Body of pancreas (tissue), 4 donors: ENCODE data around the gene ARHGAP26. TPM values are rescaled to one million over a fixed set of nuclear protein-coding genes. Genes with fewer than 3 reads are reported as not detected.

Experiments used
- ATAC-seq: fragments of 150-250 bp; one replicate; pipeline ENCODE4 v1.9.1; 2016
- DNase-seq, 4 donors: peaks; one replicate each; pipeline ENCODE4 v3.0.0-alpha.2; 2019
- H3K27ac ChIP-seq, 4 donors: fragments of 200-600 bp; sonication (generic); 1 replicate in 3 of 4; 2 replicates in 1 of 4; pipeline versions ENCODE4 v1.5.1 to v1.6.1; 2016 to 2019; ENCODE audit warnings: mild to moderate bottlenecking in 1 of 4, mixed read lengths in 1 of 4, moderate library complexity in 1 of 4
- H3K27me3 ChIP-seq, 2 donors: fragments of 200-600 bp; sonication (generic); one replicate each; pipeline ENCODE4 v1.6.0; 2016; ENCODE audit warnings: mild to moderate bottlenecking in 1 of 2
- H3K36me3 ChIP-seq, 2 donors: fragments of 200-600 bp; sonication (generic); replicated peaks in 1 of 2; 2 replicates each; pipeline ENCODE4 v1.5.1; 2016; ENCODE audit warnings: low read depth in 2 of 2; ENCODE audit not compliant: insufficient read depth in 1 of 2
- H3K4me1 ChIP-seq: fragments of 200-600 bp; sonication (generic); one replicate; pipeline ENCODE4 v1.6.0; 2016
- H3K4me3 ChIP-seq, 2 donors: fragments of 200-600 bp; sonication (generic); 1 replicate in 1 of 2; 2 replicates in 1 of 2; pipeline ENCODE4 v1.5.1; 2016 to 2019
- H3K9me3 ChIP-seq, 3 donors: fragments of 200-600 bp; sonication (generic); 1 replicate in 2 of 3; 2 replicates in 1 of 3; pipeline ENCODE4 v1.5.1; 2016
- CTCF ChIP-seq, 7 experiments: fragments of 450-650 bp in 4 of 7; fragments of 200-600 bp in 3 of 7; sonication (generic) in 3 of 7; IDR thresholded peaks; one replicate each; pipeline ENCODE4 v1.5.1; 2016 to 2019; ENCODE audit warnings: antibody characterized with exemption in 7 of 7
- POLR2A ChIP-seq, 3 donors: fragments of 450-650 bp; IDR thresholded peaks; one replicate each; pipeline ENCODE4 v1.6.1; 2016; ENCODE audit warnings: antibody characterized with exemption in 3 of 3, mild to moderate bottlenecking in 2 of 3
- WGBS, 2 donors: methylation state at CpG; one replicate each; pipeline ENCODE4 v1.1.5; 2017; 5-methylcytosine and 5-hydroxymethylcytosine counted together
- intact Hi-C: fragments of 100-400 bp; cut with DNase I; formaldehyde crosslinking; loops from one replicate; pipeline ENCODE4 v1.15.1; 2023
- total RNA-seq, 2 donors: library from RNA; depleted of rRNA; stranded (reverse); fragments of >200 nt; gene quantifications; one replicate each; pipeline ENCODE4 v1.1.0, GENCODE V29; 2016

Gene ARHGAP26
- total RNA-seq, 2 donors from 2014 or later = 12.5 to 14.2 TPM

GRCh38 chr5:142785206-142785605 lies 15.0 kb downstream of the ARHGAP26 start:
- ATAC-seq = no peak
- Histone ChIP-seq H3K4me1 (no peaks in the 10 kb centered on the region), H3K36me3 (no peaks in the 10 kb centered on the region), H3K9me3 (no peaks in the 10 kb centered on the region), H3K27ac (no peak overlapping the region), H3K4me3 (no peak overlapping the region), H3K27me3 (no peaks in the 10 kb centered on the region)
- DNase-seq = no peak
- TF ChIP-seq CTCF (IDR thresholded peaks at IDR 0.05) (no peak), POLR2A (IDR thresholded peaks at IDR 0.05) (no peak)
- 91 to 95% methylated on average over 5 of the region's 5 CpGs for WGBS, 2 donors
- intact Hi-C loops = no loop called here

DNA sequence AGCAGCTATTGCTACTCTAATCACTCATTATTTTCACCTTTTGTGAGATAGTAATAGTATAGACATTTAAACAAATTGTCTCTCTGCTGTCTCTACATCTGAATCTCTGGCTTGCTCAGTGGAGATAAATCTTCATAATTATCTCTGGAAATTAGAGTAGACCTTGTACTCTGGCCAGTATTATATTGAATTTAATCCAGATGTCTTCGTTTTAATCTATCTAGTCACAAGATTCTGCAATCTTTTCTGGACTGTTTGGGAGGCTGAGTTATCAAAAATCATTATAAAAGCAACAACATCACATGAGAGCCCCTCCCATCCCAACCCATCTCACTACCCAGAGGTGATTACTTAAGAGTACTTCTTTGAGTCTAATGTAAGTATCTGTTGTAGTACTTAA lies 19.0 kb downstream of the ARHGAP26 start:
- H3K36me3 ChIP-seq = no peaks in the 10 kb centered on the region
- TF ChIP-seq CTCF (IDR thresholded peaks at IDR 0.05) (no peak), POLR2A (IDR thresholded peaks at IDR 0.05) (no peak)
- intact Hi-C loops = no loop called here
- H3K27ac ChIP-seq = no peak overlapping the region
- 26 to 30% methylated on average over 1 of the region's 1 CpG for WGBS, 2 donors
- DNase-seq = no peak
- H3K4me1 ChIP-seq = no peaks in the 10 kb centered on the region
- H3K27me3 ChIP-seq = no peaks in the 10 kb centered on the region
- ATAC-seq = no peak
- H3K9me3 ChIP-seq = no peaks in the 10 kb centered on the region
- no peak overlapping the region for H3K4me3 ChIP-seq

DNA sequence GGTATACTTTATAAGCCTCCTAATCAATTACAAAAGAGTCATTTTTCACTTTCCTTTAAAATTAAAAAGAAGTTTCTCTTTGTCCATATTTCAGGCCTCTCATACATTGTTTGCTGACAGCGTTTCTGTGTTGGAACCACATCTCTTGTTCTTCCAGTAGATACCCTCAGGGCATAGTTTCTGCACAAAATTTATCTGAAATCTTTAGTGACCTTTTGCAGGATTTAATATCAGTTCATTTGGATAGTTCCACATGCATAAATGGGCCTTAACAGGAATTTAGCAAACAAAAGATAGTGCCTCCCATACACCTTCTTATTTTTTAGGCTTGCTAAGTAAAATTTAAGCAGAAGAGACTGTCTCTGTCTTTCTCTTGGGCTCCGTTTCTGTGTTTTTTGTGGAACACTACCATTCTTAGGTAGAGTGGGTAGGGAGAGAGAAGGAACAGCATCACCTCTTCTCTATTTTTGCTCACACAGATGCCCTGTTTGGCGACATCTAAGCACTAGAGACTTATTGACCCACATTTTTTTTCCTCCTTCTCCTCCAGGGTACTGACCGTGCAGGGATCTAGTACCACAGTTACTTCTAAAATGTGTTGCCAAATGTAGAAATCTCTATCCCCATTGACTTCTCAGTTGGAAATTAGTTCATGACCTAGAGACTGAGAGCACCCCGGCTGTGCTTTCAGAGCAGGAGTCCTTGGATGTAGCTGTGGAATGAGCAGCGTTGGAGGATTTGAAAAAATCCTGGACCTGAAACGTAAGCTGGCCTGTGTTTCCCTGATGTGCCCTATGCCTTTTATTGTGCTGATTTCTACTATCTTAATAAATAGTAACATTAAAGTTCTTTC lies 22.1 kb downstream of the ARHGAP26 start:
- WGBS, 2 donors = 88 to 92% methylated on average over 7 of the region's 7 CpGs
- Histone ChIP-seq H3K9me3 (no peaks in the 10 kb centered on the region), H3K4me1 (peaks cover 8% of the 10 kb centered on the region), H3K27me3 (no peaks in the 10 kb centered on the region), H3K36me3 (no peaks in the 10 kb centered on the region), H3K27ac (no peak overlapping the region), H3K4me3 (no peak overlapping the region)
- no peak for TF ChIP-seq POLR2A (IDR thresholded peaks at IDR 0.05)
- TF ChIP-seq CTCF (IDR thresholded peaks at IDR 0.05) = no peak
- DNase-seq (no peak), ATAC-seq (no peak)
- intact Hi-C loops = no loop called here

GRCh38 chr5:142792865-142793232 lies 22.7 kb downstream of the ARHGAP26 start:
- no peaks in the 10 kb centered on the region for H3K36me3 ChIP-seq
- DNase-seq (no peak), ATAC-seq (no peak)
- no peaks in the 10 kb centered on the region for H3K27me3 ChIP-seq
- no peaks in the 10 kb centered on the region for H3K9me3 ChIP-seq
- H3K4me3 ChIP-seq = no peak overlapping the region
- intact Hi-C loops = no loop called here
- H3K4me1 ChIP-seq = peaks cover 8% of the 10 kb centered on the region
- TF ChIP-seq POLR2A (IDR thresholded peaks at IDR 0.05) = no peak
- no peak for TF ChIP-seq CTCF (IDR thresholded peaks at IDR 0.05)
- WGBS, 2 donors = 91% methylated on average over 5 of the region's 5 CpGs
- H3K27ac ChIP-seq = no peak overlapping the region

DNA sequence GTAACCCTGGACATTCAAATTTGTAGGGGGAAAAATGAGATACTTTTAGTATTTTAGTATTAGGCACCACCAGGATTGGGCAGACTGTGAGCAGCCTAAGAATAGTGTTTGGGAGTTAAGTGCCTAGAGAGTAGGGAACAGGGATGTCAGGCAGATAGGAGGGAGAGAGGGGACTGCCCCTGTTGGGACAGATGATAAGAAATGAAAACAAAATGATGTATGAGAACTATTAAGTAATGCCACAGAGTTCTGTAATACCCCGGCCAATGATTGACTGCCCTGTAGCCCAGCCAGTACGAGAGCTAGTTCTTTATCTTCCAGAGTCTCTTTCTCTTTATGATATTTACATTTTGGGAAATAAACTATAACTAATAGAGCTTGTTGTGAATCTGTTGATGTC lies 24.4 kb downstream of the ARHGAP26 start:
- WGBS, 2 donors = 60 to 63% methylated on average over 2 of the region's 2 CpGs
- peaks cover 8% of the 10 kb centered on the region for H3K4me1 ChIP-seq
- no peaks in the 10 kb centered on the region for H3K27me3 ChIP-seq
- no peak for ATAC-seq
- H3K27ac ChIP-seq = peak overlapping the region in 1 of 4 donors; percentile 42
- no peak overlapping the region for H3K4me3 ChIP-seq
- no peaks in the 10 kb centered on the region for H3K36me3 ChIP-seq
- H3K9me3 ChIP-seq = no peaks in the 10 kb centered on the region
- no peak for TF ChIP-seq POLR2A (IDR thresholded peaks at IDR 0.05)
- TF ChIP-seq CTCF (IDR thresholded peaks at IDR 0.05) = no peak
- no peak for DNase-seq
- intact Hi-C loops = no loop called here
